Karpas-422 (cell line): ENCODE measurements around the gene ABCC5. TPM values are rescaled to one million over a fixed set of nuclear protein-coding genes. Genes with fewer than 3 reads are reported as not detected.

Experiments used
- DNase-seq: peaks from one replicate; pipeline ENCODE4 v3.0.0-alpha.2; 2015
- H2AFZ ChIP-seq: fragments of 200-600 bp; sonication (generic); 2 replicates; pipeline ENCODE4 v1.6.1; 2014; ENCODE audit warnings: antibody characterized with exemption, low read length, mixed read lengths
- H3K27ac ChIP-seq: fragments of 200-600 bp; sonication (generic); 2 replicates; pipeline ENCODE4 v1.5.1; 2014; ENCODE audit warnings: mild to moderate bottlenecking, low read length, moderate library complexity
- H3K27me3 ChIP-seq: fragments of 200-600 bp; sonication (generic); 2 replicates; pipeline ENCODE4 v1.6.1; 2014; ENCODE audit warnings: low read length, mixed read lengths
- H3K36me3 ChIP-seq: fragments of 200-600 bp; sonication (generic); 2 replicates; pipeline ENCODE4 v1.6.1; 2014; ENCODE audit warnings: low read length, mixed read lengths; ENCODE audit not compliant: insufficient read depth
- H3K4me1 ChIP-seq: fragments of 200-600 bp; sonication (generic); 2 replicates; pipeline ENCODE4 v1.6.1; 2014; ENCODE audit warnings: mild to moderate bottlenecking, low read length, mixed read lengths
- H3K4me2 ChIP-seq: fragments of 200-600 bp; sonication (generic); 2 replicates; pipeline ENCODE4 v1.6.1; 2014; ENCODE audit warnings: low read length, low read depth, mild to moderate bottlenecking; ENCODE audit not compliant: poor library complexity, severe bottlenecking
- H3K4me3 ChIP-seq: fragments of 200-600 bp; sonication (generic); 2 replicates; pipeline ENCODE4 v1.5.1; 2014; ENCODE audit warnings: mild to moderate bottlenecking, antibody characterized with exemption, low read length, mixed read lengths
- H3K79me2 ChIP-seq: fragments of 200-600 bp; sonication (generic); 2 replicates; pipeline ENCODE4 v1.6.1; 2014; ENCODE audit warnings: mild to moderate bottlenecking, low read length, mixed read lengths
- H3K9ac ChIP-seq: fragments of 200-600 bp; sonication (generic); 2 replicates; pipeline ENCODE4 v1.6.0; 2014; ENCODE audit warnings: low read length
- H3K9me2 ChIP-seq: fragments of 200-600 bp; sonication (generic), shearing (Covaris generic); replicated peaks from 2 replicates; pipeline ENCODE4 v1.6.0; 2014; ENCODE audit warnings: mild to moderate bottlenecking, low read length, moderate library complexity; ENCODE audit not compliant: insufficient read depth
- H3K9me3 ChIP-seq: fragments of 300-700, 200-600 bp; sonication (generic); 2 replicates; pipeline ENCODE4 v1.6.1; 2014; ENCODE audit warnings: low read length, mixed read lengths
- H4K20me1 ChIP-seq: fragments of 200-600 bp; sonication (generic); 2 replicates; pipeline ENCODE4 v1.6.1; 2014; ENCODE audit warnings: mild to moderate bottlenecking, antibody characterized with exemption, low read length, low read depth; ENCODE audit not compliant: insufficient read depth
- total RNA-seq: library from RNA; depleted of rRNA; stranded (reverse); fragments of >200 nt; shearing (Covaris generic); gene quantifications from 2 replicates; pipeline ENCODE4 v1.2.3, GENCODE V29; 2014; ENCODE audit warnings: low replicate concordance

Gene ABCC5
- total RNA-seq, 1 experiment from 2014 or later, result 86.5 TPM

GRCh38 chr3:184002469-184002868, 15.2 kb downstream of the ABCC5 start:
- no peaks in the 10 kb centered on the region for H3K27me3 ChIP-seq
- H3K4me1 ChIP-seq, result peaks cover 23% of the 10 kb centered on the region
- no peaks in the 10 kb centered on the region for H3K9me3 ChIP-seq
- H3K27ac ChIP-seq, result no peak overlapping the region
- peaks cover 88% of the 10 kb centered on the region for H3K79me2 ChIP-seq
- no peaks in the 10 kb centered on the region for H4K20me1 ChIP-seq
- H3K36me3 ChIP-seq, result peaks cover 19% of the 10 kb centered on the region; the same call in 1 of the 2 replicates
- H3K9me2 ChIP-seq, result no peaks in the 10 kb centered on the region
- DNase-seq, result no peak
- no peak overlapping the region for H2AFZ ChIP-seq
- H3K9ac ChIP-seq, result no peak overlapping the region
- H3K4me3 ChIP-seq, result no peak overlapping the region
- no peak overlapping the region for H3K4me2 ChIP-seq

- peaks cover 90% of the 10 kb centered on the region for H3K79me2 ChIP-seq
- H2AFZ ChIP-seq, result no peak overlapping the region
- no peaks in the 10 kb centered on the region for H3K9me2 ChIP-seq
- H3K4me3 ChIP-seq, result no peak overlapping the region
- H3K36me3 ChIP-seq, result peaks cover 19% of the 10 kb centered on the region; the same call in 1 of the 2 replicates
- no peak overlapping the region for H3K27ac ChIP-seq
- H3K27me3 ChIP-seq, result no peaks in the 10 kb centered on the region
- no peak overlapping the region for H3K9ac ChIP-seq
- H3K9me3 ChIP-seq, result no peaks in the 10 kb centered on the region
- no peaks in the 10 kb centered on the region for H4K20me1 ChIP-seq
- no peak for DNase-seq
- H3K4me1 ChIP-seq, result peaks cover 16% of the 10 kb centered on the region
- H3K4me2 ChIP-seq, result no peak overlapping the region
Measured at GRCh38 chr3:184001761-184002160, 15.9 kb downstream of the ABCC5 start.

GRCh38 chr3:183991403-183991802, 26.3 kb downstream of the ABCC5 start:
- DNase-seq, result no peak
- no peaks in the 10 kb centered on the region for H3K9me2 ChIP-seq
- no peaks in the 10 kb centered on the region for H3K9me3 ChIP-seq
- no peak overlapping the region for H3K9ac ChIP-seq
- peaks cover 15% of the 10 kb centered on the region; the same call in 1 of the 2 replicates for H3K36me3 ChIP-seq
- H3K27me3 ChIP-seq, result no peaks in the 10 kb centered on the region
- no peak overlapping the region for H3K4me2 ChIP-seq
- H2AFZ ChIP-seq, result no peak overlapping the region
- no peaks in the 10 kb centered on the region for H4K20me1 ChIP-seq
- no peaks in the 10 kb centered on the region for H3K4me1 ChIP-seq
- no peak overlapping the region for H3K27ac ChIP-seq
- no peak overlapping the region for H3K4me3 ChIP-seq
- H3K79me2 ChIP-seq, result peaks cover 47% of the 10 kb centered on the region

GRCh38 chr3:183988216-183988790, 29.4 kb downstream of the ABCC5 start:
- Histone ChIP-seq H3K9me2 (no peaks in the 10 kb centered on the region), H3K4me1 (no peaks in the 10 kb centered on the region), H3K27ac (no peak overlapping the region), H3K9ac (no peak overlapping the region), H3K79me2 (peaks cover 19% of the 10 kb centered on the region), H2AFZ (no peak overlapping the region), H4K20me1 (no peaks in the 10 kb centered on the region), H3K4me2 (no peak overlapping the region), H3K27me3 (no peaks in the 10 kb centered on the region), H3K4me3 (no peak overlapping the region), H3K9me3 (no peaks in the 10 kb centered on the region), H3K36me3 (peaks cover 35% of the 10 kb centered on the region; the same call in 1 of the 2 replicates)
- DNase-seq, result no peak

- Histone ChIP-seq H3K9ac (no peak overlapping the region), H3K4me2 (no peak overlapping the region), H3K9me3 (no peaks in the 10 kb centered on the region), H3K79me2 (peaks cover 13% of the 10 kb centered on the region; the same call in 1 of the 2 replicates), H3K9me2 (no peaks in the 10 kb centered on the region), H3K36me3 (peaks cover 36% of the 10 kb centered on the region; the same call in 1 of the 2 replicates), H3K27me3 (no peaks in the 10 kb centered on the region), H3K4me1 (no peaks in the 10 kb centered on the region), H3K4me3 (no peak overlapping the region), H3K27ac (no peak overlapping the region), H2AFZ (no peak overlapping the region), H4K20me1 (no peaks in the 10 kb centered on the region)
- no peak for DNase-seq
Measured at GRCh38 chr3:183987000-183987600, 30.6 kb downstream of the ABCC5 start.

GRCh38 chr3:183984749-183985729, 32.6 kb downstream of the ABCC5 start:
- Histone ChIP-seq H3K4me2 (no peak overlapping the region), H3K9me2 (no peaks in the 10 kb centered on the region), H3K4me3 (no peak overlapping the region), H3K4me1 (no peaks in the 10 kb centered on the region), H2AFZ (no peak overlapping the region), H3K27ac (no peak overlapping the region), H3K27me3 (no peaks in the 10 kb centered on the region), H3K9me3 (no peaks in the 10 kb centered on the region), H3K79me2 (no peaks in the 10 kb centered on the region), H4K20me1 (no peaks in the 10 kb centered on the region), H3K9ac (no peak overlapping the region), H3K36me3 (peaks cover 52% of the 10 kb centered on the region; the same call in 1 of the 2 replicates)
- DNase-seq, result no peak

- Histone ChIP-seq H3K27ac (no peak overlapping the region), H3K36me3 (peaks cover 52% of the 10 kb centered on the region; the same call in 1 of the 2 replicates), H3K79me2 (no peaks in the 10 kb centered on the region), H3K27me3 (no peaks in the 10 kb centered on the region), H3K4me3 (no peak overlapping the region), H3K9me3 (no peaks in the 10 kb centered on the region), H3K4me2 (no peak overlapping the region), H4K20me1 (no peaks in the 10 kb centered on the region), H3K4me1 (no peaks in the 10 kb centered on the region), H3K9ac (no peak overlapping the region), H2AFZ (no peak overlapping the region), H3K9me2 (no peaks in the 10 kb centered on the region)
- DNase-seq, result no peak
Measured at GRCh38 chr3:183984127-183984740, 33.5 kb downstream of the ABCC5 start.
